Testis (tissue), 2 donors: Measurements from ENCODE around the gene GRID1.

Experiments used
- CTCF ChIP-seq, 3 experiments: fragments of 450-650 bp in 2 of 3; fragments of 200-600 bp in 1 of 3; sonication (generic) in 1 of 3; IDR thresholded peaks; one replicate each; pipeline ENCODE4 v1.5.1; 2016 to 2019; ENCODE audit warnings: antibody characterized with exemption in 3 of 3, mild to moderate bottlenecking in 2 of 3, moderate library complexity in 1 of 3
- POLR2A ChIP-seq: fragments of 450-650 bp; IDR thresholded peaks from one replicate; pipeline ENCODE4 v1.6.1; 2017; ENCODE audit warnings: antibody characterized with exemption, mild to moderate bottlenecking, moderate library complexity

GRCh38 chr10:86314616-86315548 lies 51.7 kb downstream of the GRID1 start:
- no peak for TF ChIP-seq POLR2A
- TF ChIP-seq CTCF (IDR thresholded peaks at IDR 0.05): no peak
